ENCODE data around the gene CAMSAP2. TPM values are rescaled to one million over a fixed set of nuclear protein-coding genes. Genes with fewer than 3 reads are reported as not detected.

Gene CAMSAP2
- polyA plus RNA-seq, 4 donors, result 34.7 to 42.8 (median 40.6) TPM

- DNase-seq (ENCODE audit: low read depth in 4 of 4, low spot score in 2 of 4), result no peak
These were observed 97.5 kb downstream of the CAMSAP2 start for GRCh38 chr1:200836213-200836612.

DNA sequence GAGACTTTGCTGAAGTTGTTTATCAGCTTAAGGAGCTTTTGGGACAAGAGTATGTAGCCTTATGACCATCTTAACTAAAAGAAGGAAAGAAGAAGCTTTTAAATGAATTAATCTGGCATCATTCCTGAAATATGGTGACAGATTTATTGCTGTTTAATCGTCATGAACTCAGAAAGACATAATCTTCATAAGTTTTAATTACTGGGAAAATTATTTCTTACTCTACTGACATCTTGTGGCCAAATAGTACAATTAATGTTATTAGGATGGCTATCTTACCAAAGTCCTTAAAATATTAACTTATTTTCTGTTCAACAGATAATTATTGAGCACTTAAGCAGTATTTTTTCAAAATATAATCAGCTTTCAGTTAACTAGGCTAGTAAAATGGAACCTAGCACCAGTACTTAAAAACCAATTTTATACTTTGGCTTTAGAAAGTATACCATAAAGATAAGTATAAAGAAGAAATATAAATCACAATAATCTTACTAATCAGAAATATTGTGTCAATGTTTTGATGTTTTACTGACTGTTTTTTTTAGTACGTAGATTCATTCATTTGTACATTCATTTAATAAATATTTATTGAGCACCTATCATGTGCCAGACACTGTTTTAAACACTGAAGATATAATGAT is 99.4 kb downstream of the CAMSAP2 start:
- peak in 1 of 4 donors; percentile 15 for DNase-seq (ENCODE audit: low read depth in 4 of 4, low spot score in 2 of 4)

- no peak for DNase-seq (ENCODE audit: low read depth in 4 of 4, low spot score in 2 of 4)
These were observed 100.2 kb downstream of the CAMSAP2 start for GRCh38 chr1:200838676-200839445.

DNA sequence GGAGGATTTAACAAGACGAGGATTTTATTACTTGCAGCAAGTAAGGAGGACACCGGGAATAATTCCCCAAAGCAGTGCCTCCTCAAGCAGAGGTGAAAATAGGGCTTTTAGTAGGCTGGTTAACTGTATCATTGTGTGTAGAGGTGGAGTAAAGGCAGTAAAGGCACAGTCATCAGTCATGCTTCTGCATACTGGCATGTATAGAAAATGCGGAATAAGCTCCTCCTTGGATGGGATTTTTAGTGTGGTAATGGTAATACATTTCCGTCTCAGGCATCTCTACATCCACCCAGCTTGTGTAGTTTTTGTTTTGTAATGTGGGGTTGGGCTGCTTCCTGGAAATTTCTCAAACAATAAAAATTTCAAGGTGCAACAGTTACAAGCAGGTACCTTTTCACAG is 106.7 kb downstream of the CAMSAP2 start:
- no peak for DNase-seq (ENCODE audit: low read depth in 4 of 4, low spot score in 2 of 4)

- DNase-seq (ENCODE audit: low read depth in 4 of 4, low spot score in 2 of 4), result no peak
These were observed 107.7 kb downstream of the CAMSAP2 start for GRCh38 chr1:200846398-200846797.

DNA sequence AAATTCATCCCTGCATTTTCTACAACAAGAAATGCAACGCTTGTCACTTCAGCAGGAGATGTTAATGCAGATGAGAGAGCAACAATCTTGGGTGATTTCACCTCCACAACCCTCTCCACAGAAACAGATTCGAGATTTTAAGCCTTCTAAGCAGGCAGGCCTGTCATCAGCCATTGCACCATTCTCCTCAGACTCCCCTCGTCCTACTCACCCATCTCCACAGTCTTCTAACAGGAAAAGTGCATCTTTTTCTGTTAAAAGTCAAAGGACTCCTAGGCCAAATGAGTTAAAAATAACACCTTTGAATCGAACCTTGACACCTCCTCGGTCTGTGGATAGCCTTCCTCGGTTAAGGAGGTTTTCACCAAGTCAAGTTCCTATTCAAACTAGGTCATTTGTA is 110.7 kb downstream of the CAMSAP2 start:
- no peak for DNase-seq (ENCODE audit: low read depth in 4 of 4, low spot score in 2 of 4)

DNA sequence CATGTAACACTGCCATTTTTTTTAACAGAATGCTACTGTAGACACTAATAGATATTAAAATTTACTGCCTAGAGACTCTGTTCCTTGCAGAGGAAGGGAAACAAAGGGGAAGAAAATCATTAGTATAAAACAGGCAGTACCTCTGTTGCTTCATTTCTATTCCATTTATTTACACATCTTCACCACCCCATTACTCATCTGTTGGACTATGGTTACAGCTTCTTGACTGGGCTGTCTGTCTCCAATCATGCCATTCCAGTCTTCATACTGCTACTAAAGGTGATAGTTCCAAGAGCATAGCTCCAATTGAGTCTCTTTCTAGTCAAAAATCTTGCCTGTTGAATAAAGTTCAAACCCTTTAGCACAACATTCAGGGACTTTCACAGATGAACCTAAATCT is 111.9 kb downstream of the CAMSAP2 start:
- no peak for DNase-seq (ENCODE audit: low read depth in 4 of 4, low spot score in 2 of 4)

- DNase-seq (ENCODE audit: low read depth in 4 of 4, low spot score in 2 of 4), result no peak
These were observed 118.1 kb downstream of the CAMSAP2 start for GRCh38 chr1:200856716-200857357.

DNA sequence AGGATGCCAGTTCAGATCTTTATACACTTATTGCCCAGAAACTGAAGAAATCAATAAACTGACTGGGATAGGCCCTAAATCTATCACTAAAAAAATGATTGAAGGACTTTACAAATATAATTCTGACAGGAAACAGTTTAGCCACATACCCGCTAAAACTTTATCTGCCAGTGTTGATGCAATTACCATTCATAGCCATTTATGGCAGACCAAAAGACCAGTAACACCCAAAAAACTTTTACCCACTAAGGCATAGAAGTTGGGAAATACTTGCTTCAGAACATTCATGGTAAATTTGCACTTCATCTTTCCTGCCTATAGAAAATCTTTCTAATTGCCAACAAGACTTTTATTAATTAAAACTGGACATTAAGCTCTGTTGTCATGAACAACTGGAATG is 119.1 kb downstream of the CAMSAP2 start:
- no peak for DNase-seq (ENCODE audit: low read depth in 4 of 4, low spot score in 2 of 4)

DNA sequence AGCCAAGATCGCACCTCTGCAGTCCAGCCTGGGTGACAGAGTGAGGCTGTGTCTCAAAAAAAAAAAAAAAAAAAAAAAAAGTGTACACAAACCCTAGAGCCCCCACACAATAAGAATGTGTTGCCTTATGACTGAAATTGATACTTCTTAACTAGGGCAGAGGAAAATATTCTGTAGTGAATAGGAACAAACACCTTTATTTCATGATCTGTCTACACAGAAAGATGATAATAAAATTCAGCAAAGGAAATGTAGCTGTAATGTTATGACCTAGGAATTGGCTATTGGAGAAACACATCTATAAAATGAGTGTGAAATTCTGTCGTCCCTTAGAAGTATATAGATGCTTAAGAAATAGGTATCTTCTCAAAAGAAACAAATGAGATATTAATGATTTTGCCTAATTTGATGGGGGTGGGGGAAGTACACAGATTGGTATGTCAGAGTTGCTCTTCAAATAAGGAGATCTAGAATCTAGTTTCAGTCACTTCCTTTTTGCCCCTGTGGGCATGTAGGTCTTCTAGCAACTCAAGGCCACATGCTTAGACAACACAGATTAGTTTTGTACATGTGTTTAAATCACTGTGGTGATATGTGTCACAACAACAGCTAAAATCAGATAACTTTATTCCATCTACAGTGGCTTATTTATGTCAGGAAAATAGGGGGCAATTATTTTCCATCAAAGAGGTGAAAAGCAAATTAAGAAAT is 123.4 kb downstream of the CAMSAP2 start:
- DNase-seq (ENCODE audit: low read depth in 4 of 4, low spot score in 2 of 4), result no peak

DNA sequence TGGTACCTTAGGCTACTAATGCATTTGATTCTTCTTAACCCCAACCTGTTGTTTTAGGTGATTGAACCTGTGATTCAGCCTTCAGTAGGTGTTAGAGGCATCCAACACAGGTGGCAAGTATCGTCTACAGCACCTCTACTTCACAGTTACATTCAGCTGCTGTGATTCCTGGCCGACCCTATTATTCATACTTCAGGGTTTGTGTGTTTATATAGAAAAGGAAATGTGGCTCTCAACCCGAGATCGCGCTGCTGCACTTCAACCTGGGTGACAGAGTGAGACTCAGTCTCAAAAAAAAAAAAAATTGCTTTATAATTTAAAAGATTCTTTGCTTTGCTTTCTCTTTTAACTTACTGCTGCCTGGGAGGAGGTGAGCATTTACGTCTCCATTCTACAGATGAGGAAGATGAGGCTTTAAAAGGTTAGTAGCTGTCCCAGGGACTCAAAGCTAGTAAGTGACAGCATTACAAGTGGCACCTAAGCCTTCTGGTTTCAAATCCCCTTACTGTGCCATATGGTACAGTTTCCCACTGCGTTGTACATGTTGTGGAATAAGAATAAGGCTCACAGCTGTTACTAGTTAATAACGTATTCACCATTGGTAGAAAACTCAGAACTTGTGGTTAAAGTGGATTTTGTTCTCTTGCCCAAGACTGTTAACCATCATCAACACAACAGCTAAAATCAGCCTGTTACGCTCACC is 124.2 kb downstream of the CAMSAP2 start:
- no peak for DNase-seq (ENCODE audit: low read depth in 4 of 4, low spot score in 2 of 4)

- no peak for DNase-seq (ENCODE audit: low read depth in 4 of 4, low spot score in 2 of 4)
These were observed 127.4 kb downstream of the CAMSAP2 start for GRCh38 chr1:200866116-200866515.

GRCh38 chr1:200866521-200866920 is 127.8 kb downstream of the CAMSAP2 start:
- no peak for DNase-seq (ENCODE audit: low read depth in 4 of 4, low spot score in 2 of 4)

DNA sequence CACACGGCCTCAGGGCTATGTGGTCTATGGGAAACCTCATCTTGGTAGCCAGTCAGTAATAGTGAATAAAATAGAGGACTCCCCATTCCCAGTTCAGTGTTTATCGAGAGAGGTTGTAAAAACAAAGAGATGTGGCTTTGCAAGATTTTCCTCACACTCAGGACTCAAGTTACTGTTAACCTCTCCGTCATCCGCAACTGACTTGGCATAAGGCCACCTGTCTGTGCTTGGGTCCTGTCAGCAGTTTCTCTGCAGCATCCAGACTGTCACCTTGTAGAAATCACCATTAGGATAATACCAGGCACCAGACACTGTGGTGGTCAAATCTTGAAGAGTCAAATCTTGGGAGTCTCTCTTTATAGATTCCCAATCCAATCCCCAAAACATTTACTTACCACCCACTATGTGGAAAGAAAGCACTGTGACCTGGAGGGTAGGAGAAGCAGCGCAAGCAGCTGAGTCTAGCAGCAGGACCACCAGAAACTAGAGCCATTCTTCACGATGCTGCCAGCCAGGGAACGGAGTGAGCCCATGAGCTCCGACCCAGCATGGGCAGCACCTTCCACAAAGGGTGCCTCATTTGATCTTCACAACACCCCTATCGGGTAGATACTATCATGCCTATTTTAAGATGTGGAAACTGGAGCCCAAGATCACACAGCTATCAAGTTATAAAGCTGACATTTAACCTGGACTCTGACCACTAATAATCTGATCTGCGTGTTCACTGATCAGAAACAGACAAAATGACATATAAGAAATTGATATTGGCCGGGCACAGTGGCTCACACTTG is 128.5 kb downstream of the CAMSAP2 start:
- peak in 1 of 4 donors; percentile 19 for DNase-seq (ENCODE audit: low read depth in 4 of 4, low spot score in 2 of 4)

- no peak for DNase-seq (ENCODE audit: low read depth in 4 of 4, low spot score in 2 of 4)
These were observed 130.7 kb downstream of the CAMSAP2 start for GRCh38 chr1:200869376-200869752.

- no peak for DNase-seq (ENCODE audit: low read depth in 4 of 4, low spot score in 2 of 4)
These were observed 131.2 kb downstream of the CAMSAP2 start for GRCh38 chr1:200869753-200870391.

- no peak for DNase-seq (ENCODE audit: low read depth in 4 of 4, low spot score in 2 of 4)
These were observed 133.9 kb downstream of the CAMSAP2 start, which contains the start of gene GPR25 for GRCh38 chr1:200872446-200873115. Gene GPR25 (plus strand): TSS chr1:200872981. CDS start chr1:200873038, 57 bp downstream.

- DNase-seq (ENCODE audit: low read depth in 4 of 4, low spot score in 2 of 4), result no peak
These were observed 134.5 kb downstream of the CAMSAP2 start for GRCh38 chr1:200873116-200873670.

All from left renal cortex interstitium (tissue), 4 donors.